PC-9 (cell line): ENCODE data around the gene DDR2.

Experiments used
- EZH2 ChIP-seq: fragments of 200-600 bp; sonication (generic); IDR thresholded peaks from 2 replicates; pipeline ENCODE4 v1.8.0; 2017; ENCODE audit warnings: antibody characterized with exemption, low read depth
- TF ChIP-seq, protein P1 (sequence below): fragments of 200-600 bp; sonication (generic); conservative IDR thresholded peaks from 2 replicates; pipeline ENCODE4 v1.6.1; 2017; ENCODE audit warnings: mixed run types, antibody characterized with exemption, mild to moderate bottlenecking, moderate library complexity

DNA sequence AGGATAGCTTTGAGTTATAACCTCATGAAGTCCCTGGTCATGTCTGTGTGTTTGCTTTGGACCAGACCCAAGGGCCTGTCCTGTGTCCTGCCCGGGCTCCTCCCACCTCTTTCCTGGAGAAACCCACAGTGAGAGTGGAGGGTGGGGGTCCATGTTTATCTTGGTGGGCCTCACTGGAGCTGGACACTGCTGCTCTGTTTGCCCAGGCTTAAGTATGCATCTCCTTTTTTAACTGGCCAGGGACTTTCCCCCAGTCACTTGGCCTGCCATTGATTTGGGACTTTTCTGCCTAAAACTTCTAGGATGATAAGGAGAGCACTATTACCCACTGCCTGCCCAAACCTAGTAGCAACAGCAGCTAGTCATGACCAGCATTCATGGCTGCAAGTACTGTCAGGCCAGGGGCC, 49.8 kb downstream of the DDR2 start:
- TF ChIP-seq, protein P1, sequence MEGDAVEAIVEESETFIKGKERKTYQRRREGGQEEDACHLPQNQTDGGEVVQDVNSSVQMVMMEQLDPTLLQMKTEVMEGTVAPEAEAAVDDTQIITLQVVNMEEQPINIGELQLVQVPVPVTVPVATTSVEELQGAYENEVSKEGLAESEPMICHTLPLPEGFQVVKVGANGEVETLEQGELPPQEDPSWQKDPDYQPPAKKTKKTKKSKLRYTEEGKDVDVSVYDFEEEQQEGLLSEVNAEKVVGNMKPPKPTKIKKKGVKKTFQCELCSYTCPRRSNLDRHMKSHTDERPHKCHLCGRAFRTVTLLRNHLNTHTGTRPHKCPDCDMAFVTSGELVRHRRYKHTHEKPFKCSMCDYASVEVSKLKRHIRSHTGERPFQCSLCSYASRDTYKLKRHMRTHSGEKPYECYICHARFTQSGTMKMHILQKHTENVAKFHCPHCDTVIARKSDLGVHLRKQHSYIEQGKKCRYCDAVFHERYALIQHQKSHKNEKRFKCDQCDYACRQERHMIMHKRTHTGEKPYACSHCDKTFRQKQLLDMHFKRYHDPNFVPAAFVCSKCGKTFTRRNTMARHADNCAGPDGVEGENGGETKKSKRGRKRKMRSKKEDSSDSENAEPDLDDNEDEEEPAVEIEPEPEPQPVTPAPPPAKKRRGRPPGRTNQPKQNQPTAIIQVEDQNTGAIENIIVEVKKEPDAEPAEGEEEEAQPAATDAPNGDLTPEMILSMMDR, result no peak
- TF ChIP-seq EZH2, result no peak
